ENCODE measurements around the gene TIGD1.
"Not testable (repeated sequence)": the region's sequence is repeated elsewhere in the genome, so short reads cannot be mapped to it uniquely, and the experiment has no call there.

The TIGD1 gene

GRCh38 chr2:232538671-232539070 lies 11.7 kb downstream of the TIGD1 start:
- DNase-seq, result no peak

- no peak for DNase-seq
Observed at GRCh38 chr2:232537499-232537898, 12.9 kb downstream of the TIGD1 start.

GRCh38 chr2:232537079-232537478 lies 13.3 kb downstream of the TIGD1 start:
- no peak for DNase-seq

GRCh38 chr2:232535761-232536530 lies 14.4 kb downstream of the TIGD1 start:
- DNase-seq, result no peak

GRCh38 chr2:232534940-232535651 lies 15.3 kb downstream of the TIGD1 start:
- DNase-seq, result no peak

GRCh38 chr2:232533944-232534710 lies 16.2 kb downstream of the TIGD1 start:
- no peak for DNase-seq

GRCh38 chr2:232532821-232533220 lies 17.5 kb downstream of the TIGD1 start:
- DNase-seq, result not testable (repeated sequence)

- DNase-seq, result no peak
Observed at GRCh38 chr2:232532419-232532818, 17.9 kb downstream of the TIGD1 start.

GRCh38 chr2:232530626-232531260 lies 19.6 kb downstream of the TIGD1 start:
- no peak for DNase-seq

- no peak for DNase-seq
Observed at GRCh38 chr2:232529806-232530547, 20.4 kb downstream of the TIGD1 start.

- peak; percentile 28 for DNase-seq
Observed at GRCh38 chr2:232528746-232529460, 21.5 kb downstream of the TIGD1 start.

- DNase-seq, result no peak
Observed at GRCh38 chr2:232527905-232528470, 22.4 kb downstream of the TIGD1 start.

- DNase-seq, result no peak
Observed at GRCh38 chr2:232526372-232526941, 23.9 kb downstream of the TIGD1 start.

- no peak for DNase-seq
Observed at GRCh38 chr2:232525791-232526371, 24.5 kb downstream of the TIGD1 start, which contains the start of gene CHRND. Gene CHRND, plus strand, starts transcription at chr2:232526160. Its CDS starts 56 bp downstream, at chr2:232526216.

GRCh38 chr2:232525199-232525598 lies 25.2 kb downstream of the TIGD1 start:
- no peak for DNase-seq

GRCh38 chr2:232524771-232525170 lies 25.6 kb downstream of the TIGD1 start:
- DNase-seq, result no peak

GRCh38 chr2:232523682-232524597 lies 26.4 kb downstream of the TIGD1 start:
- DNase-seq, result no peak

- no peak for DNase-seq
Observed at GRCh38 chr2:232523402-232523681, 27.0 kb downstream of the TIGD1 start.

- no peak for DNase-seq
Observed at GRCh38 chr2:232522623-232523401, 27.5 kb downstream of the TIGD1 start.

All from NCI-H226 (cell line).